Hematopoietic multipotent progenitor cell treated with erythropoietin and hydrocortisone succinate and interleukin-3 and kit ligand, for 17 days (in vitro differentiated cells): ENCODE measurements around the gene FRS3.
A peak's percentile ranks its signal among the peaks of the same experiment; 100 is the strongest.
"Not testable (repeated sequence)": the region's sequence is repeated elsewhere in the genome, so short reads cannot be mapped to it uniquely, and the experiment has no call there.

Source experiments
- DNase-seq: peaks from one replicate; pipeline ENCODE4 v3.0.0-alpha.2; 2015; ENCODE audit warnings: low spot score

FRS3 gene

GRCh38 chr6:41779788-41780550 lies at the start of gene FRS3:
TSS of gene FRS3 (minus strand) at chr6:41779900. CDS start at chr6:41776987, 2,913 bp downstream.
- peak; percentile 96 for DNase-seq

DNA sequence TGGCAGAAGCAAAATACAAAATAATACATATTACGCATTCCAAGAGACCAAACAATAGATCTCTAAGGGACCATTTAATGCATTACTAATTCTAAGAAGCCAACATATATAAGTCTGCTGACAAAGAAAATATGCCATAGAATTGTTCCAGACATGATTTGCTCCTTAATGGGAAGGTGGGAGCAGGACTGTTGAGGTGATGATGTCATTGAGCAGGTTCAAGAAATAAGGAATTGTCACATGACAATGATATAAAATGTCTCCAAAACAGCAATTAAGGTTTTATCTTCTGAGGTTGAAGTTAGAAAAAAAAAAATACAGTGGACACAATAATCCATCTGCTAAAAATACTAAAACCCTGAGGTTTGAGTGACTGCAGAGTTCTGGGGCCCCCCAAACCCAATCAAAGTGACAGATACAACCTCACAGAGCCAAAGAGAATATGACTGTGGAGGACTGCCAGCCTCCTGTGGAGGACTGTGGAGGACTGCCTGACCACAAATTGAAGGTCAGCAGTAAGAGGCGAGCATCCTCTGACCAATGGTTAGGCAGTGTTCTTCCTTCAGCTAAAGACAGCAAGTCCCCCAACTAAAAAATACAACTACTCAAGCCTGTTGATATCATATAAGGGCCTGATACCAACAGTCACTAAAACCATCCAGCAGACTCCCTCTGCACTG lies 46.8 kb upstream of the FRS3 start:
- DNase-seq, result no peak

DNA sequence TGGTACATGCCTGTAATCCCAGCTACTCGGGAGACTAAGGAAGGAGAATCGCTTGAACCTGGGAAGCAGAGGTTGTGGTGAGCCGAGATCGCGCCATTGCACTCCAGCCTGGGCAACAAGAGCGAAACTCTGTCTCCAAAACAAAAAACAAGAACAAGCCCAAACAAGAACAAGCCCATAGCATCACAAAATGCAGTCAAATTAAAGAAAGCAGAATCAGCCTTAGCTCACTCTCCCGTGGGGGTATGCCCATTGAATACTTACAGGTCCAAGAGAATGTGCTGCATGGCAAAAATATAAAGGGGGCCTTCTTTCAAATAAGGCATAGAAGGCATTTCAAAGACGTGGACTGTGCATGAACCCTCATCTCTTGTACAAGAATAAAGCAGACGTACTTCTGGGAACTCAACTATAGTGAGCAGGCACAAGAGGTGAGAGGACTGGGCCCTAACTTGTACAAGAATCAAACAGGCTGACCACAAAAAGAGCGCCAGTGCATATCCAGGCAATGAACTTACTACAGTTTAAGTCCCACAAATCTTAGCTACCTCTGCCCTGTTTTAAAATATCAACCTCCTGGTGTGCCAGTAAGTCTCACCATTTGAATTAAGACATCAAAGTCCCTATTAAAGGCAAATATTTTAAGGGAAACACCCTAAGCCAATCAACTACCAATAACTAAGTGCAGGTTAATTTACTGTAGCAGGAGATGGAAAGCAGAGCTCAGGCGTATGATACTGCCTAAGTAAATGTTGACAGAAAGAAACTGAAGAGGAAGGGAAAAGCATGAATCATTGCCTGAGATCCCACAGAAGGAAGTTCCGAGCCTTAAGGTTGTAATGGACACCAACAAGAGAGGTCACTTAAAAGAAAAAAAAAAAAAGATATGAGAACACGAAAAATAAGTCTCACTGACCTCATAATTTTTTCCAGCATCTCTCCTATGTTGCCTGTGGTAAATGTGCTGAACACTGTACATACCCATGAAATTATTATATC lies 45.2 kb upstream of the FRS3 start:
- DNase-seq, result no peak

DNA sequence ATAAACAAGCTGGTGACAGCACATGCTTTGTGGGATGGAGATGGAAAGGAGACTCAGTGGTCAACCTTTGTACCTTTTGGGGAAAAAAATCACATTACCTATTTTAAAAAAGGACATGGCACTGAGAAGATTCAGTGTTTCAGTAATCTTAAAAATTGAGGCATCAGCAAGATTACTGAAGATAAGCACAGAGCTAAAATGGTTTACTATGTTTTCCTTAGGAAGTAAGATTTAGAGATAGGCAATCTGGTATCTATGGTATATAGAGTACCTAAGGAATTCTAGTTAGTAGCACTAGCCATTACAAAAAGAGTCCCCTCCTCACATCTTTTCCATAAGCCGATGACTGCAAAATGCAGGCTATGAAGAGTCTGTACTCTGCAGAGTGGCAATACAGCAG lies 43.5 kb upstream of the FRS3 start:
- no peak for DNase-seq

GRCh38 chr6:41822021-41822420 lies 42.3 kb upstream of the FRS3 start:
- DNase-seq, result no peak

DNA sequence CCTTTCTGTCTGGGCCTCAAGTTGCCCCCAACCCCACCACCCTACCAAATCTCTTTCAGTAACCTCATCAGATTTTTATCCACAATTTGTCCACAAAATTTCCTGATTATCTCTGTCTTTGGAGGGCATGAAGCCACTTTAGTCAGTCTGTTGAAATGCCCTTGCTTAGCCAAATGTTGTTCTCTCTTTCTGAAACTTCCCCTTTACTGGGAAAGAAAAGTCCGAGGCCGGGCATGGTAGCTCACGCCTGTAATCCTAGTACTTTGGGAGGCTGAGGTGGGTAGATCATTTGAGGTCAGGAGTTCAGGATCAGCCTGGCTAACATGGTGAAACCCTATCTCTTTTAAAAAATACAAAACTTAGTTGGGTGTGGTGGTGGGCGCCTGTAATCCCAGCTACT lies 41.6 kb upstream of the FRS3 start:
- no peak for DNase-seq

DNA sequence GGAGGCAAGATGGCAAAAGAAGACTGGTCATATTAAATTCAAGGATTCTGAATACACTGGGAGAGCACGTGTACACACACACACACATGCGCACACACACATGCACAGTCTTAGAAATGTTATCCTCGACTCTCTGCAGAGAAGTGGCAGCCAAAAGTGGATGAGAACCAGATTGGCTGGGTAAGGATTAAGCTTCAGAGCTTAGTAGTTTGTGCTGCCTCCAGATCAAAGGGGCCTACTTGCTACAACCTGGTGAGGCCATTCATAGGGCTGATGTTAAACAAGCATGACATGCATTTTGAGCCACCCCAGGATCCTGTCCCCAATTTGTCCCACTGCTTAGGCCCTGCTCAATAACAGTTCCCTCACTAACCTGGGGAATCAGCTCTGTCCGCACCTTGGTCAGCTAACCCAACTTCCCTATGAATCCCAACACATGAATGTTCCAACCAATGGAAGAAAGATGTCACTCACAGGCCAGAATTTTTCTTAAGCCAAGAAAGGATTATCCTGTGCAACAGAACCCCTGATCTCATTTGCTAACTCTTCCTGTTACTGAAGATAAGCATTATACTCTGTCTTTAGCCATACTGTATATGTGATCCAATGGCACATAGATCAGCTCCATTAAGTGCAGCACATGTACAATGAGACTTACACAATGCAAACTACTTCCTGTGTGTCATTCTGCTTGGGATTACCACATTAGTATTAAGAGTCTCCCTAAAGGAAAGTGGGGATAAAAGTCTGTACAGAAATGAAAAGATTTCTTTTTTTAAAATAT lies 38.8 kb upstream of the FRS3 start:
- no peak for DNase-seq

GRCh38 chr6:41815587-41815986 lies 35.9 kb upstream of the FRS3 start:
- no peak for DNase-seq

DNA sequence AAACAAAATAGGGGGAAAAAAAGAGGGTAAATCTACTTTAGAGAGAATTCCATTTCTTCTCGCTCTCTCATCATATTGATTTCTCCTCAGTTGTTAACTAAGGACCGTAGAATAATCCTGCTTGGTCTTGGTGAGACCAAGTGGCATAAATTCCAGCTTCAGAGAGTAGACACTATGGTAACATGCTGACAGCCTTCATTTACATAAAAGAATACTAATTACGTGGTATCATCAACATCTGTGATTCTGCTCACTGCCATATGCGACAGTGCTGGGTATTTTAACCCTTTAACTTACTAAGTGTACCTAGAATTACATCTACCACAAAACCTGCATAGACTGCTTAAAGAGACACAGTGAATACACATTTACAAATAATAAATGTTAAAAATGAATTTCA lies 34.9 kb upstream of the FRS3 start:
- no peak for DNase-seq

DNA sequence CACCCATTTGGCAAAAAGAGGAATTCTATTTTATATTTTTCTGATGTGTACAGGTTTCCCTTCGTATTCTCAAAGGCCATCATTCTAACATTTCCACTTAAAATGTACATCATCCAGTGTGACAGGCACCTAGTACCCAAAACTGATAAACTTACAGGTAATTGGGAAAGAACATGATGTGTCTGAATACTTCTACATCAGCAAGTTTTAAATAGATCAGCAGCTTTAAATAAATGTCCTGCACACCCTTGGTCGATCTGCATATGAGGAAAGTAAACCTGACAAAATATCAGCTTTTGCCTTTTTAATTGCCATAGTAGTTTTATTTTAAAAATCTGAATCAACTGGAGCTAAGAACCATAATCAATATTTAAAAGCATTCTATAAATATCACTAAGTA lies 34.3 kb upstream of the FRS3 start:
- DNase-seq, result no peak

- no peak for DNase-seq
Observed at GRCh38 chr6:41813469-41813868, 33.8 kb upstream of the FRS3 start.

GRCh38 chr6:41811946-41812345 lies 32.2 kb upstream of the FRS3 start:
- not testable (repeated sequence) for DNase-seq

DNA sequence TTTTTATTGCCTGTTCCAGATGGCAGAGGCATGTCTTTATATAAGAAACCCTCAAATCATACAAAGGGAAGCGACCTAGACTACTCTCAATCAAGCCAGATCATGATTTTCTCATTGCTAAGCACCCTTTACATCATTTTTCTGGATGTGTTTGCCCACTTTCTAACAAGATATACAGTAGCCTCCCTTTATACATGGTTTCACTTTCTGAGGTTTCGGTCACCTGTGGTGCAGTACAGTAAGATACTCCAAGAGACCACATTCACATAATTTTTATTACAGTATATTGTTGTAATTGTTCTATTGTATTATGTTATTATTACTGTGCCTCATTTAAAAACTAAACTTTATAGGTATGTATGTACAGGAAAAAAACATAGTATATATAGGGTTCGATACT lies 31.4 kb upstream of the FRS3 start:
- no peak for DNase-seq

- DNase-seq, result no peak
Observed at GRCh38 chr6:41805830-41806774, 26.4 kb upstream of the FRS3 start.

DNA sequence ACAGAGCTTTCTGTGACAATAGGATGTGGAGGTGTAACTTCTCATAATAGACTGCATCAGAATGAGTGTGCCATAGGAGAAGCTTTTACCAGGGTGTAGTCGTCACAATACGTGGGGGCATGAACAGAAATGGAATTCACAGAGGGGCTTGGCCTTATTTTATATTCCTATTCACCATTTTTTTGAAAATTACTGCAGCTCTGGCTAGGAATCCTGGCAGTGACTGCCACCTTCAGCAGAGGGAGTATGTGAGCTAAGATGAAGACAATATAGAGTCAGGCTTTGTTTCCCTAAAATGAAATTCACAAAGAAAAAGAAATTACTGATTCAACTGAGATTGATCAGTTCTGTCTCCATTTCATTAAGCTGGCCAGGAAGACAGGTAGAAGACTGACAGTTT lies 21.7 kb upstream of the FRS3 start:
- DNase-seq, result no peak

DNA sequence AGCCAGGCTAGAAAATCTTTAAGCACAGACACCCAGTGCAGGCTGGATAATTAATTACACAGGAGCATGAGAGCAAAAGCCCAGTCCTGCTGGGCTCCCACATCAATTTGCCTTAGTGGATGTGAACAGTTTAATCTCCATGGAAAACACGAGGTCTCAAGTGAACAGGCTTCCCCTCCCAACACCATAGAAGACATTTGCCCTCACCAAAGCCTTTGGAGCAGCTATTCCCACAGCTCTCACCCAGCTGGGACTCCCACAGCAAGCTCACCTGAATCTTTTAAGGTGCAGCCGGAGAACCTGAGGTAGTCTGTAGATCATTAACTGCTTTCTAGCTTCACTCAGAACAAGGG lies 19.8 kb upstream of the FRS3 start:
- no peak for DNase-seq

DNA sequence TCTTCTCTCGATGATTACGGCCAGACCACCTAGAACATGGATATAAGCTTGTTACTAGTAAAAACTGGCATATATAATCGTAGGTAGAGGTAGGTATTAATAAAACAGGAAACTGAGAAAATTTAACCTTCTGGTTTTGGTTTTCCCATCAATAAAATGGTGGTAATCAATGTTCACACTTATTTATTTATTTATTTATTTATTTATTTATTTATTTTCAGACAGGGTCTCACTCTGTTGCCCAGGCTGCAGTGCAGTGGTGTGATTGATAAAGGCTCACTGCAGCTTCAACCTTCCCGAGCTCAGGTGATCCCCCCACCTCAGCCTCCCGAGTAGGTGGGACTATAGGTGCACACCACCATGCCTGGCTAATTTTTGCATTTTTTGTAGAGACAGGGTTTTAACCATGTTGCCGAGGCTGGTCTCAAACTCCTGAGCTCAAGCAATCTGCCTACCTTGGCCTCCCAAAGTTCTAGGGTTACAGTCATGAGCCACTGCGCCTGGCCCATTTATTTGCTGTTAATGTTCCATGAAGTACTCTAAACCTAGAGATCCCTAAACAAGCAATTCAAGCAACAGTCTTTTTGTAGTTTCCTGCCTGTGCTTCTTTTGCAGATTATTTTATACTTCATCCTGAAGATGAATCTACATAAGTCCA lies 19.3 kb upstream of the FRS3 start:
- no peak for DNase-seq

DNA sequence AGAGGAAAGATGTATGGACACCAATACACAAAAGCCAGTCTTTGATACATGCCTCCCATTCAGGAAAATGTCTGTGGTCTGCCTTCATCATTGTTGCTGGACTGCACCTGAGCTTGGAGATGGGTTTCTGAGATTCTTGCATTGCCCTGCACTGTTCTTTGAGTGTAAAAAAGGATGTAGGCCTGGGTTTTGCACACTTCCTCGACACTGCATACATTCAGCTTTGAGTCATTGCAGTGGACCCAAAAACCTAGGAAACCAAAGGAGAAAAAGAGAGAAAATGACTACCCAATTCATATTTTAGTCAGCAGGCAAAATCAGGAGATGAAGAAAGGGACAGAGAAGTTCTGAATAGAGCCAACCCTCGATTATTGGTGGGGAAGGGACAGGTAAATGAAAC lies 16.8 kb upstream of the FRS3 start:
- no peak for DNase-seq

DNA sequence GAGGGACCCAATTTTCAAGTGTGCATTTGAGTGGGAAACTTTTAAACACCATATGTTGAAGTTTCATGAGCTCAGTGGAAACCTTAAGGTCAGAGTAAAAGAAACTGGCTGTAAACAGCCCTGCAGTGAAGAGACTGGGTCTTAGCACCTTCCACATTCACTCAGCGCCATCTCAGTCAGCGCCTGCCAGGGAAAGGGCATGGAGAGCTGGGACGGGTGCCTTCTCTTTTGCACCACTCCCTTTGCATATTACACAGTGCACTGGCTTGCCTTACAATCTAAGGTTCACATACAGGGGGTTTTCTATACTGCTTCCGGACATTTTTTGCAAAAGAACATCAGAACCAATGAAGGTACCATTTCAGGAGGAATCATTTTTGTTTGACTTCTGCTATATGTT lies 12.3 kb upstream of the FRS3 start:
- no peak for DNase-seq

DNA sequence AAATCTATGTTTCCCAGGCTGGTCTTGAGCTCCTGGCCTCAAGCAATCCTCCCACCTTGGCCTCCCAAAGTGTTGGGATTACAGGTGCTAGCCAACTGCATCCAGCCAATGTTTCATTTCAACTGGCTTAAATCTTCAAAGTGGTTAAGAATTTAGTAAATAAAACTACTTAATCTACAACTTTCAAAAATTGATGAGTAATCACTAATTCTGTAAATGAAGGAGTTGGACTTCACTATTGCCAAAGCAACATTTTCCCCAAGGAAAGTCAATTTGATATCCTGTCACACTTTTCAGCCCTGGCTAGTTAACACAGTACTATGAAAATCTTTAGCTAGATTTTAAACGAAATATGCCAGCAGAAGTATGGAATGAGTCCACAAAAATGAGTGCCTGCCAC lies 11.6 kb upstream of the FRS3 start:
- no peak for DNase-seq
